Endothelial cell of umbilical vein (primary cell): Measurements from ENCODE around the gene ATP6V1F. TPM values are rescaled to one million over a fixed set of nuclear protein-coding genes. Genes with fewer than 3 reads are reported as not detected.

Experiments used
- BruUV-seq: library from RNA; stranded (reverse); fragments of 400-500 nt; replicated peaks from 2 replicates; lab custom pipeline; 2021; lab: Mats Ljungman, UMichigan
- CTCF ChIA-PET: fragments of 300-600, 350-600 bp; sonication (Branson Sonifier 250); formaldehyde crosslinking; loops from one replicate; lab custom pipeline; 2021; ENCODE audit warnings: antibody characterized with exemption, inconsistent platforms; lab: Charles Lee
- POLR2A ChIA-PET: fragments of 300-600, 350-600 bp; sonication (Branson Sonifier 250); formaldehyde crosslinking; loops from one replicate; lab custom pipeline; 2021; ENCODE audit warnings: antibody characterized with exemption, inconsistent platforms; lab: Charles Lee
- DNase-seq: peaks from one replicate; pipeline ENCODE4 v3.0.0-alpha.2; 2011; ENCODE audit warnings: low read depth, low spot score
- FAIRE-seq: peaks from 2 replicates; lab custom pipeline; 2011; peaks lifted over from hg19 to GRCh38; lab: Jason Lieb, UNC
- H2AFZ ChIP-seq: 2 replicates; pipeline ENCODE4 v1.6.0; 2012; ENCODE audit warnings: low read depth, low read length, control low read depth, inconsistent platforms
- H3K27ac ChIP-seq: 2 replicates; pipeline ENCODE4 v1.5.1; 2011; ENCODE audit warnings: low read depth, mild to moderate bottlenecking, control low read depth, low read length, moderate library complexity; ENCODE audit not compliant: insufficient read depth
- H3K27me3 ChIP-seq, 2 experiments: 2 replicates each; pipeline versions ENCODE4 v1.6.0 to v1.6.1; 2011; ENCODE audit warnings: low read length in 2 of 2, mixed read lengths in 1 of 2; ENCODE audit not compliant: control insufficient read depth in 2 of 2, insufficient read depth in 2 of 2
- H3K36me3 ChIP-seq, 2 experiments: 2 replicates in 1 of 2; 3 replicates in 1 of 2; pipeline ENCODE4 v1.5.1; 2011; ENCODE audit warnings: low read length in 2 of 2, mild to moderate bottlenecking in 1 of 2, moderate library complexity in 1 of 2; ENCODE audit not compliant: control insufficient read depth in 2 of 2, insufficient read depth in 2 of 2; ENCODE audit errors: extremely low read depth in 1 of 2
- H3K4me1 ChIP-seq: 3 replicates; pipeline ENCODE4 v1.5.1; 2011; ENCODE audit warnings: mild to moderate bottlenecking, low read length; ENCODE audit not compliant: control insufficient read depth, insufficient read depth; ENCODE audit errors: extremely low read depth
- H3K4me2 ChIP-seq: 2 replicates; pipeline ENCODE4 v1.6.1; 2011; ENCODE audit warnings: low read length, control low read depth, mixed read lengths; ENCODE audit not compliant: insufficient read depth
- H3K4me3 ChIP-seq, 3 experiments: fragments of 200-600 bp in 1 of 3; sonication (generic), shearing (Covaris generic) in 1 of 3; replicated peaks in 1 of 3; 2 replicates each; pipeline ENCODE4 v1.5.1; 2011 to 2016; ENCODE audit warnings: control low read depth in 3 of 3, low read length in 3 of 3, mild to moderate bottlenecking in 2 of 3, inconsistent platforms in 1 of 3, low read depth in 1 of 3, moderate library complexity in 1 of 3; ENCODE audit not compliant: insufficient read depth in 1 of 3
- H3K79me2 ChIP-seq: 2 replicates; pipeline ENCODE4 v1.6.0; 2012; ENCODE audit warnings: low read length, inconsistent platforms; ENCODE audit not compliant: control insufficient read depth, insufficient read depth
- H3K9ac ChIP-seq: replicated peaks from 2 replicates; pipeline ENCODE3; 2011; ENCODE audit warnings: low read length, control low read depth; ENCODE audit not compliant: insufficient read depth; ENCODE audit errors: extremely low read depth
- H3K9me1 ChIP-seq: replicated peaks from 3 replicates; pipeline ENCODE4 v1.6.0; 2011; ENCODE audit warnings: mild to moderate bottlenecking, low read length; ENCODE audit not compliant: control insufficient read depth, insufficient read depth; ENCODE audit errors: extremely low read depth
- H3K9me3 ChIP-seq: replicated peaks from 2 replicates; pipeline ENCODE4 v1.5.1; 2012; ENCODE audit warnings: low read length, inconsistent platforms; ENCODE audit not compliant: control insufficient read depth, insufficient read depth
- H4K20me1 ChIP-seq: replicated peaks from 2 replicates; pipeline ENCODE3; 2011; ENCODE audit warnings: mild to moderate bottlenecking, low read length; ENCODE audit not compliant: control insufficient read depth, insufficient read depth; ENCODE audit errors: extremely low read depth
- CTCF ChIP-seq, 2 donors: IDR thresholded peaks; 1 replicate in 1 of 2; 2 replicates in 1 of 2; pipeline ENCODE4 v1.5.1; 2011; ENCODE audit warnings: low read length in 2 of 2, mild to moderate bottlenecking in 2 of 2, moderate library complexity in 2 of 2, control low read depth in 1 of 2, inconsistent platforms in 1 of 2, low read depth in 1 of 2; ENCODE audit not compliant: insufficient read depth in 1 of 2; ENCODE audit errors: extremely low read depth in 1 of 2
- EZH2 ChIP-seq: IDR thresholded peaks from 2 replicates; pipeline ENCODE4 v1.6.1; 2012; ENCODE audit warnings: borderline replicate concordance, low read depth, mild to moderate bottlenecking, moderate library complexity, low read length, inconsistent platforms; ENCODE audit not compliant: severe bottlenecking
- FOS ChIP-seq: IDR thresholded peaks from 2 replicates; pipeline ENCODE4 v1.6.1; 2011; ENCODE audit warnings: mild to moderate bottlenecking, low read length, moderate library complexity, borderline replicate concordance; ENCODE audit not compliant: insufficient read depth
- GATA2 ChIP-seq: IDR thresholded peaks from 2 replicates; pipeline ENCODE4 v1.7.0; 2011; ENCODE audit warnings: low read depth, mild to moderate bottlenecking, moderate library complexity, mixed read lengths, low read length; ENCODE audit not compliant: insufficient read length, insufficient read depth
- JUN ChIP-seq: IDR thresholded peaks from 2 replicates; pipeline ENCODE4 v1.6.1; 2011; ENCODE audit warnings: borderline replicate concordance, low read depth; ENCODE audit not compliant: insufficient read length, insufficient read depth
- MAX ChIP-seq: IDR thresholded peaks from 2 replicates; pipeline ENCODE4 v1.6.1; 2011; ENCODE audit not compliant: insufficient read depth, insufficient read length
- MYC ChIP-seq: IDR thresholded peaks from one replicate; pipeline ENCODE4 v1.6.1; 2011; ENCODE audit warnings: mild to moderate bottlenecking, low read depth, low read length
- POLR2A ChIP-seq: IDR thresholded peaks from 2 replicates; pipeline ENCODE4 v1.6.1; 2012; ENCODE audit warnings: low read depth, mild to moderate bottlenecking, control low read depth, low read length
- POLR2AphosphoS5 ChIP-seq: IDR thresholded peaks from 2 replicates; pipeline ENCODE4 v1.6.1; 2012; ENCODE audit warnings: low read depth, mild to moderate bottlenecking, control low read depth, low read length, moderate library complexity; ENCODE audit not compliant: insufficient read depth
- dilution Hi-C: fragments of 300-500 bp; cut with MboI; formaldehyde crosslinking; loops from one replicate; pipeline ENCODE4 v1.15.0; 2019; ENCODE audit warnings: low sequenced_read_pairs; ENCODE audit not compliant: extremely low pct_ligation_motif_present
- intact Hi-C: fragments of 100-400 bp; cut with micrococcal nuclease; formaldehyde crosslinking; loops from one replicate; pipeline ENCODE4 v1.10.0; 2022
- polyA plus RNA-seq, 4 experiments: library from polyadenylated mRNA; depleted of rRNA in 3 of 4; stranded (reverse) in 3 of 4; unstranded in 1 of 4; fragments of >200 nt; gene quantifications; 2 replicates each; pipeline versions ENCODE4 v1.2.1 to v1.2.3, GENCODE V29; 2011 to 2012; ENCODE audit warnings: missing spikeins in 1 of 4
- total RNA-seq: library from RNA; stranded (reverse); gene quantifications from 2 replicates; pipeline ENCODE4 v1.2.3, GENCODE V29; 2021

Gene ATP6V1F
- total and polyA plus RNA-seq, 2 donors (not counting 3 experiments of a cell fraction or from before 2014, with no cell fraction given) = 156 to 360 TPM

- Histone ChIP-seq H2AFZ (no peak overlapping the region), H3K4me3 (no peak overlapping the region), H3K4me2 (no peak overlapping the region), H3K27me3 (peaks cover 0 to 4% of the 10 kb centered on the region in 2 experiments), H3K27ac (no peak overlapping the region), H3K4me1 (no peaks in the 10 kb centered on the region), H3K9me3 (no peaks in the 10 kb centered on the region), H3K36me3 (no peaks in the 10 kb centered on the region), H3K9ac (no peak overlapping the region), H4K20me1 (no peaks in the 10 kb centered on the region), H3K9me1 (no peaks in the 10 kb centered on the region), H3K79me2 (no peaks in the 10 kb centered on the region)
- BruUV-seq = no TSS peak
- no peak for FAIRE-seq
- POLR2A ChIA-PET = interaction anchor here (0.6 kb wide), 2 partner anchors 12 to 215 kb away, joined by 3 to 4 read pairs; no protein-coding TSS in a partner anchor
- CTCF ChIA-PET = interaction anchor here (0.6 to 1.1 kb wide), 3 partner anchors 11 to 927 kb away, joined by 3 read pairs; no protein-coding TSS in a partner anchor
- intact Hi-C loops (no loop called here), dilution Hi-C loops (no loop called here)
- no peak for DNase-seq
- TF ChIP-seq POLR2AphosphoS5 = no peak
- no peak for TF ChIP-seq MYC
- TF ChIP-seq JUN = no peak
- no peak for TF ChIP-seq MAX
- no peak for TF ChIP-seq EZH2
- no peak for TF ChIP-seq FOS
- no peak for TF ChIP-seq POLR2A
- TF ChIP-seq GATA2 = no peak
- no peak for TF ChIP-seq CTCF (IDR thresholded peaks at IDR 0.05; ENCODE audit: extremely low read depth in 1 of 2, insufficient read depth in 1 of 2, low read depth in 1 of 2, low read length in 2 of 2)
Observed at GRCh38 chr7:128875523-128875948, 12.9 kb downstream of the ATP6V1F start.
